ENCODE results near the gene APP.

GRCh38 chr21:26120828-26121227 is 49.7 kb downstream of the APP start:
- TF ChIP-seq POLR2AphosphoS5 (IDR thresholded peaks at IDR 0.05) (no peak), EP300 (IDR thresholded peaks at IDR 0.05) (no peak), POLR2A (IDR thresholded peaks at IDR 0.05) (no peak), CTCF (IDR thresholded peaks at IDR 0.05) (no peak)
